HepG2 (cell line): ENCODE measurements around the gene CCDC157. TPM values are rescaled to one million over a fixed set of nuclear protein-coding genes. Genes with fewer than 3 reads are reported as not detected.

Experiments
- ATAC-seq: fragments of 200-7000 bp; cut with Tn5 transposase; 3 replicates; pipeline ENCODE4 v1.9.1; 2020; ENCODE audit warnings: mild to moderate bottlenecking, moderate library complexity
- BruUV-seq: library from RNA; stranded (reverse); fragments of 400-500 nt; replicated peaks from 2 replicates; lab custom pipeline; 2021; lab: Mats Ljungman, UMichigan
- CTCF ChIA-PET: fragments of 300-600 bp; formaldehyde crosslinking; extraction: SDS; loops from one replicate; lab custom pipeline; 2021; ENCODE audit warnings: low total read pairs, inconsistent platforms, low intra/inter-chr PET ratio; lab: Yijun Ruan, JAX
- POLR2A ChIA-PET: fragments of 350-600 bp; sonication (Branson Sonifier 250); formaldehyde crosslinking; loops from one replicate; lab custom pipeline; 2020; ENCODE audit warnings: antibody characterized with exemption, inconsistent platforms; lab: Yijun Ruan, JAX
- DNase-seq: peaks from one replicate; pipeline ENCODE4 v3.0.0-alpha.2; 2015; ENCODE audit warnings: low spot score
- FAIRE-seq: peaks from 3 replicates; lab custom pipeline; 2011; peaks lifted over from hg19 to GRCh38; lab: Jason Lieb, UNC
- H2AFZ ChIP-seq: one replicate; pipeline ENCODE4 v1.6.1; 2011; ENCODE audit warnings: low read length, inconsistent platforms
- H3K27ac ChIP-seq: fragments of 300-600 bp; 3 replicates; pipeline ENCODE4 v1.8.0; 2011; ENCODE audit warnings: mixed run types, mild to moderate bottlenecking, mixed read lengths, low read length, inconsistent platforms; ENCODE audit not compliant: insufficient read depth; ENCODE audit errors: extremely low read length
- H3K27me3 ChIP-seq, 2 experiments: fragments of 200-600 bp in 1 of 2; 2 replicates in 1 of 2; 3 replicates in 1 of 2; pipeline versions ENCODE4 v1.6.0 to v1.8.0; 2011; ENCODE audit warnings: low read length in 2 of 2, mild to moderate bottlenecking in 2 of 2, moderate library complexity in 2 of 2, inconsistent platforms in 1 of 2; ENCODE audit not compliant: insufficient read depth in 2 of 2, control insufficient read depth in 1 of 2
- H3K36me3 ChIP-seq, 2 experiments: fragments of 200-600 bp in 1 of 2; replicated peaks in 1 of 2; 2 replicates in 1 of 2; 3 replicates in 1 of 2; pipeline versions ENCODE4 v1.5.1 to v1.8.0; 2011; ENCODE audit warnings: low read length in 2 of 2, inconsistent platforms in 1 of 2; ENCODE audit not compliant: insufficient read depth in 2 of 2, control insufficient read depth in 1 of 2
- H3K4me1 ChIP-seq: 2 replicates; pipeline ENCODE4 v1.5.1; 2012; ENCODE audit warnings: low read length, inconsistent platforms; ENCODE audit not compliant: insufficient read depth
- H3K4me2 ChIP-seq: 2 replicates; pipeline ENCODE4 v1.6.0; 2011; ENCODE audit warnings: low read depth, low read length, inconsistent platforms
- H3K4me3 ChIP-seq, 3 experiments: fragments of 200-600 bp in 1 of 3; sonication (generic), shearing (Covaris generic) in 1 of 3; replicated peaks in 1 of 3; 2 replicates each; pipeline ENCODE4 v1.5.1; 2011 to 2016; ENCODE audit warnings: low read length in 3 of 3, inconsistent platforms in 2 of 3, low read depth in 2 of 3, mild to moderate bottlenecking in 2 of 3, control low read depth in 1 of 3, mixed read lengths in 1 of 3; ENCODE audit not compliant: insufficient read depth in 1 of 3
- H3K79me2 ChIP-seq: one replicate; pipeline ENCODE4 v1.6.1; 2011; ENCODE audit warnings: low read length, inconsistent platforms; ENCODE audit not compliant: insufficient read depth
- H3K9ac ChIP-seq: 2 replicates; pipeline ENCODE4 v1.6.0; 2011; ENCODE audit warnings: mild to moderate bottlenecking, low read depth, low read length, inconsistent platforms; ENCODE audit not compliant: insufficient read depth
- H3K9me3 ChIP-seq: 2 replicates; pipeline ENCODE4 v1.5.1; 2012; ENCODE audit warnings: mild to moderate bottlenecking, low read length
- H4K20me1 ChIP-seq: 2 replicates; pipeline ENCODE4 v1.6.0; 2011; ENCODE audit warnings: inconsistent platforms, mild to moderate bottlenecking, low read length, moderate library complexity; ENCODE audit not compliant: insufficient read depth
- ADNP ChIP-seq: sonication (generic); formaldehyde crosslinking; IDR thresholded peaks from 2 replicates; pipeline ENCODE4 v1.4.0; 2020; ENCODE audit warnings: missing genetic modification reagents
- HOXA5 ChIP-seq: sonication (generic); formaldehyde crosslinking; IDR thresholded peaks from 2 replicates; pipeline ENCODE4 v1.4.0; 2020; ENCODE audit warnings: missing genetic modification reagents
- HOXA9 ChIP-seq: sonication (generic); formaldehyde crosslinking; IDR thresholded peaks from 2 replicates; pipeline ENCODE4 v1.8.1; 2022; ENCODE audit warnings: missing genetic modification reagents, mild to moderate bottlenecking, moderate library complexity, borderline replicate concordance
- POLR2AphosphoS2 ChIP-seq: IDR thresholded peaks from 2 replicates; pipeline ENCODE4 v1.6.1; 2011; ENCODE audit warnings: low read depth, low read length, improper control_type of control experiment
- POLR2G ChIP-seq: fragments of 200-400 bp; formaldehyde crosslinking; IDR thresholded peaks from 2 replicates; pipeline ENCODE4 v1.6.1; 2018; ENCODE audit warnings: mild to moderate bottlenecking, low read depth, low read length, moderate library complexity
- YY1 ChIP-seq: IDR thresholded peaks from 2 replicates; pipeline ENCODE4 v1.6.1; 2011; ENCODE audit warnings: low read length, low read depth, moderate library complexity, mild to moderate bottlenecking; ENCODE audit not compliant: insufficient read depth, insufficient replicate concordance
- ZNF616 ChIP-seq: sonication (generic); formaldehyde crosslinking; IDR thresholded peaks from 2 replicates; pipeline ENCODE4 v1.5.0; 2020; ENCODE audit warnings: low read depth, mild to moderate bottlenecking, missing genetic modification reagents
- ZNF776 ChIP-seq: sonication (generic); formaldehyde crosslinking; IDR thresholded peaks from 2 replicates; pipeline ENCODE4 v1.4.0; 2020; ENCODE audit warnings: mild to moderate bottlenecking, missing genetic modification reagents
- ZNF788 ChIP-seq: sonication (generic); formaldehyde crosslinking; IDR thresholded peaks from 2 replicates; pipeline ENCODE4 v1.5.0; 2020; ENCODE audit warnings: mild to moderate bottlenecking, missing genetic modification reagents, borderline replicate concordance
- WGBS: methylation state at CpG from one replicate; pipeline ENCODE4 v1.1.6; 2017; ENCODE audit warnings: low lambda C conversion rate; 5-methylcytosine and 5-hydroxymethylcytosine counted together
- in situ Hi-C: cut with HindIII; loops from 2 replicates; pipeline ENCODE4 v1.10.0; 2017; ENCODE audit warnings: low pct_unique_long_range_greater_than_20kb; ENCODE audit not compliant: extremely low pct_ligation_motif_present
- intact Hi-C: fragments of 100-400 bp; cut with micrococcal nuclease; formaldehyde crosslinking; loops from one replicate; pipeline ENCODE4 v1.10.0; 2022; ENCODE audit not compliant: unreplicated experiment
- polyA plus RNA-seq, 8 experiments: library from polyadenylated mRNA; depleted of rRNA in 3 of 8; stranded (reverse) in 7 of 8; unstranded in 1 of 8; fragments of >200 nt; fragmentation: Illumina TruSeq in 4 of 8; extraction: Trizol in 4 of 8; gene quantifications; 2 replicates each; pipeline versions ENCODE4 v1.2.1 to v1.2.3, GENCODE V29; 2011 to 2016; ENCODE audit warnings: low read depth in 4 of 8, missing spikeins in 1 of 8, mixed read lengths in 1 of 8; ENCODE audit not compliant: insufficient read depth in 1 of 8
- total RNA-seq, 5 experiments: library from RNA; depleted of rRNA; stranded (reverse); fragments of >200 nt; fragmentation: Illumina TruSeq; extraction: Trizol; gene quantifications; 2 replicates each; pipeline ENCODE4 v1.2.3, GENCODE V29; 2016; ENCODE audit warnings: low read depth in 1 of 5
- TF ChIP-seq, protein P1 (sequence below): sonication (generic); formaldehyde crosslinking; IDR thresholded peaks from 2 replicates; pipeline ENCODE4 v1.4.0; 2020; ENCODE audit warnings: mild to moderate bottlenecking, missing genetic modification reagents, borderline replicate concordance
- TF ChIP-seq, protein P2 (sequence below): sonication (generic); formaldehyde crosslinking; IDR thresholded peaks from 2 replicates; pipeline ENCODE4 v1.8.0; 2022; ENCODE audit warnings: mild to moderate bottlenecking, missing genetic modification reagents, moderate library complexity
- TF ChIP-seq, protein P3 (sequence below): sonication (generic); formaldehyde crosslinking; IDR thresholded peaks from 2 replicates; pipeline ENCODE4 v1.5.1; 2020; ENCODE audit warnings: mild to moderate bottlenecking, missing genetic modification reagents, moderate library complexity

Gene CCDC157
- total and polyA plus RNA-seq, 2 of the 13 experiments (the other 11 are each of a cell fraction or from before 2014, with no cell fraction given): 1.4 to 1.6 TPM

DNA sequence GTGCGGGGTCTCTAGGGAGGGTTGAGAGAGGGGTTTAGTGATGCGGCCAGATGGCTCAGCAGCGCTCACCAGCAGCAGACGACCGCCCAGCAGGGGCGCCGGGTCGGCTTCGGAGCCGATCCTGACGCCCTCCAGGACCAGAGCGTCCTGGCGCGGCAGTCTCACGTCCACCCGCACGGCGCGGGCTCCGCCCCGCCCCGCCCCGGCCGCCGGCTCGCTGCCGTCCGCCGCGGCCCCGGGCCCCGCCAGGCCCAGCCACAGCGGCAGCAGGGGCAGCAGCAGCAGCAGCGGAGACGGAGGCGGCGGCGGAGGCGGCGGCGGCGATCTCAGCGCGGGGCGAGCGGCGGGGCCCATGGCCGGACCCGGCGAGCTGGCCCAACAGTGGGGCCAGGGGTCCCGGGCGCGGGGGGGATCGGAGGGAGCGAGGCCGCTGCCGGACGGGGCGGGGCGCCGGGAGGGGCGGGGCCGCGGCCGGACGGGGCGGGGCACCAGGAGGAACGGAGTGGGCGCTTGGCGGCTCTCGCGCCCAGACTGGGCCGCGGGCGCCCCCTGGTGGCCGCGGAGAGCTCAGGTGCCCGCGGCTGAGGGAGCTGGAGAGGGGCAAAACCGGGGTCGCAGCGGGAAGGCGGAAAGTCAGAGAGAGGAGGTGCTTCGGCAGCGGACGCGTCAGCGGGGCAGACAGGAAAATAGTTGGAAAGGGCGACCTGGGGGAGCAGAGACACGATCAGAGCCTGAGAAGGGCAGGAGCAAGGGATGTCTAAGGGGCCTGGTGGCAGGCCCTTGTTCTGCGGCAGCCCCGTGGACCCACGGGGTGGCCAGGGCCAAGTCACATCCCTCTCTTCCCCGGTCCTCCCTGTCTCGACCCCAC, 30.4 kb downstream of the CCDC157 start, which contains the start of gene RNF215:
RNF215 (minus strand) TSS at position 452 of the 868 bp plus-strand sequence; CDS start at position 354, 98 bp downstream.
- POLR2A ChIA-PET: interaction anchor here (1.0 to 1.2 kb wide), 8 partner anchors 10 to 141 kb away, joined by 3 to 10 read pairs (median 4); partner anchors contain the start of genes CASTOR1, CCDC157, SEC14L2 and SF3A1
- H4K20me1 ChIP-seq: no peaks in the 10 kb centered on the region
- peak; percentile 54 for DNase-seq
- H3K9ac ChIP-seq: peak within 1 kb of the TSS; percentile 63
- CTCF ChIA-PET: interaction anchor here (0.6 to 2.5 kb wide), 5 partner anchors 40 to 279 kb away, joined by 3 to 26 read pairs (median 5); partner anchors contain the start of gene CASTOR1
- WGBS: 2% methylated on average over 27 of the region's 95 CpGs
- peak within 1 kb of the TSS; percentile 86 for H3K4me2 ChIP-seq
- H3K4me1 ChIP-seq: peaks cover 21% of the 10 kb centered on the region
- no peak for FAIRE-seq
- no peaks in the 10 kb centered on the region for H3K36me3 ChIP-seq
- H3K27ac ChIP-seq: no peak within 1 kb of the TSS
- H3K9me3 ChIP-seq: no peaks in the 10 kb centered on the region; the same call in 1 of the 2 replicates
- no TSS peak for BruUV-seq
- ATAC-seq: peak; percentile 71
- H3K27me3 ChIP-seq: no peaks in the 10 kb centered on the region
- intact Hi-C loops (loop anchor here (1.0 kb wide), 1 partner anchor 99 kb away; no protein-coding TSS in a partner anchor), in situ Hi-C loops (loop anchor here (5.0 to 25.0 kb wide), 3 partner anchors 100 to 275 kb away; partner anchors contain the start of gene CASTOR1)
- no peak within 1 kb of the TSS for H2AFZ ChIP-seq
- peak within 1 kb of the TSS; percentile 49 to 71 (median 64); a peak in 5 of 6 replicates for H3K4me3 ChIP-seq
- no peaks in the 10 kb centered on the region for H3K79me2 ChIP-seq
- TF ChIP-seq, protein P1, sequence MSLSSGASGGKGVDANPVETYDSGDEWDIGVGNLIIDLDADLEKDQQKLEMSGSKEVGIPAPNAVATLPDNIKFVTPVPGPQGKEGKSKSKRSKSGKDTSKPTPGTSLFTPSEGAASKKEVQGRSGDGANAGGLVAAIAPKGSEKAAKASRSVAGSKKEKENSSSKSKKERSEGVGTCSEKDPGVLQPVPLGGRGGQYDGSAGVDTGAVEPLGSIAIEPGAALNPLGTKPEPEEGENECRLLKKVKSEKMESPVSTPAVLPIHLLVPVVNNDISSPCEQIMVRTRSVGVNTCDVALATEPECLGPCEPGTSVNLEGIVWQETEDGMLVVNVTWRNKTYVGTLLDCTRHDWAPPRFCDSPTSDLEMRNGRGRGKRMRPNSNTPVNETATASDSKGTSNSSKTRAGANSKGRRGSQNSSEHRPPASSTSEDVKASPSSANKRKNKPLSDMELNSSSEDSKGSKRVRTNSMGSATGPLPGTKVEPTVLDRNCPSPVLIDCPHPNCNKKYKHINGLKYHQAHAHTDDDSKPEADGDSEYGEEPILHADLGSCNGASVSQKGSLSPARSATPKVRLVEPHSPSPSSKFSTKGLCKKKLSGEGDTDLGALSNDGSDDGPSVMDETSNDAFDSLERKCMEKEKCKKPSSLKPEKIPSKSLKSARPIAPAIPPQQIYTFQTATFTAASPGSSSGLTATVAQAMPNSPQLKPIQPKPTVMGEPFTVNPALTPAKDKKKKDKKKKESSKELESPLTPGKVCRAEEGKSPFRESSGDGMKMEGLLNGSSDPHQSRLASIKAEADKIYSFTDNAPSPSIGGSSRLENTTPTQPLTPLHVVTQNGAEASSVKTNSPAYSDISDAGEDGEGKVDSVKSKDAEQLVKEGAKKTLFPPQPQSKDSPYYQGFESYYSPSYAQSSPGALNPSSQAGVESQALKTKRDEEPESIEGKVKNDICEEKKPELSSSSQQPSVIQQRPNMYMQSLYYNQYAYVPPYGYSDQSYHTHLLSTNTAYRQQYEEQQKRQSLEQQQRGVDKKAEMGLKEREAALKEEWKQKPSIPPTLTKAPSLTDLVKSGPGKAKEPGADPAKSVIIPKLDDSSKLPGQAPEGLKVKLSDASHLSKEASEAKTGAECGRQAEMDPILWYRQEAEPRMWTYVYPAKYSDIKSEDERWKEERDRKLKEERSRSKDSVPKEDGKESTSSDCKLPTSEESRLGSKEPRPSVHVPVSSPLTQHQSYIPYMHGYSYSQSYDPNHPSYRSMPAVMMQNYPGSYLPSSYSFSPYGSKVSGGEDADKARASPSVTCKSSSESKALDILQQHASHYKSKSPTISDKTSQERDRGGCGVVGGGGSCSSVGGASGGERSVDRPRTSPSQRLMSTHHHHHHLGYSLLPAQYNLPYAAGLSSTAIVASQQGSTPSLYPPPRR (CRISPR knock-in tag): no peak
- TF ChIP-seq POLR2G (0 out of 2 replicates have a peak, but pooled peaks have one; percentile 24), ADNP (CRISPR knock-in tag) (no peak), ZNF616 (0 out of 2 replicates have a peak, but pooled peaks have one; percentile 49), POLR2AphosphoS2 (no peak), HOXA5 (CRISPR knock-in tag) (no peak), HOXA9 (no peak), ZNF776 (CRISPR knock-in tag) (no peak), ZNF788 (CRISPR knock-in tag) (no peak), YY1 (no peak)
- TF ChIP-seq, protein P2, sequence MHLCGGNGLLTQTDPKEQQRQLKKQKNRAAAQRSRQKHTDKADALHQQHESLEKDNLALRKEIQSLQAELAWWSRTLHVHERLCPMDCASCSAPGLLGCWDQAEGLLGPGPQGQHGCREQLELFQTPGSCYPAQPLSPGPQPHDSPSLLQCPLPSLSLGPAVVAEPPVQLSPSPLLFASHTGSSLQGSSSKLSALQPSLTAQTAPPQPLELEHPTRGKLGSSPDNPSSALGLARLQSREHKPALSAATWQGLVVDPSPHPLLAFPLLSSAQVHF (CRISPR knock-in tag): no peak
- TF ChIP-seq, protein P3, sequence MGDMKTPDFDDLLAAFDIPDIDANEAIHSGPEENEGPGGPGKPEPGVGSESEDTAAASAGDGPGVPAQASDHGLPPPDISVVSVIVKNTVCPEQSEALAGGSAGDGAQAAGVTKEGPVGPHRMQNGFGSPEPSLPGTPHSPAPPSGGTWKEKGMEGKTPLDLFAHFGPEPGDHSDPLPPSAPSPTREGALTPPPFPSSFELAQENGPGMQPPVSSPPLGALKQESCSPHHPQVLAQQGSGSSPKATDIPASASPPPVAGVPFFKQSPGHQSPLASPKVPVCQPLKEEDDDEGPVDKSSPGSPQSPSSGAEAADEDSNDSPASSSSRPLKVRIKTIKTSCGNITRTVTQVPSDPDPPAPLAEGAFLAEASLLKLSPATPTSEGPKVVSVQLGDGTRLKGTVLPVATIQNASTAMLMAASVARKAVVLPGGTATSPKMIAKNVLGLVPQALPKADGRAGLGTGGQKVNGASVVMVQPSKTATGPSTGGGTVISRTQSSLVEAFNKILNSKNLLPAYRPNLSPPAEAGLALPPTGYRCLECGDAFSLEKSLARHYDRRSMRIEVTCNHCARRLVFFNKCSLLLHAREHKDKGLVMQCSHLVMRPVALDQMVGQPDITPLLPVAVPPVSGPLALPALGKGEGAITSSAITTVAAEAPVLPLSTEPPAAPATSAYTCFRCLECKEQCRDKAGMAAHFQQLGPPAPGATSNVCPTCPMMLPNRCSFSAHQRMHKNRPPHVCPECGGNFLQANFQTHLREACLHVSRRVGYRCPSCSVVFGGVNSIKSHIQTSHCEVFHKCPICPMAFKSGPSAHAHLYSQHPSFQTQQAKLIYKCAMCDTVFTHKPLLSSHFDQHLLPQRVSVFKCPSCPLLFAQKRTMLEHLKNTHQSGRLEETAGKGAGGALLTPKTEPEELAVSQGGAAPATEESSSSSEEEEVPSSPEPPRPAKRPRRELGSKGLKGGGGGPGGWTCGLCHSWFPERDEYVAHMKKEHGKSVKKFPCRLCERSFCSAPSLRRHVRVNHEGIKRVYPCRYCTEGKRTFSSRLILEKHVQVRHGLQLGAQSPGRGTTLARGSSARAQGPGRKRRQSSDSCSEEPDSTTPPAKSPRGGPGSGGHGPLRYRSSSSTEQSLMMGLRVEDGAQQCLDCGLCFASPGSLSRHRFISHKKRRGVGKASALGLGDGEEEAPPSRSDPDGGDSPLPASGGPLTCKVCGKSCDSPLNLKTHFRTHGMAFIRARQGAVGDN (CRISPR knock-in tag): peak; percentile 14
